OCI-LY7 (cell line): ENCODE results near the gene HIVEP2. TPM values are rescaled to one million over a fixed set of nuclear protein-coding genes. Genes with fewer than 3 reads are reported as not detected.
A peak's percentile ranks its signal among the peaks of the same experiment; 100 is the strongest.

ENCODE experiments used
- BruUV-seq: library from RNA; stranded (reverse); fragments of 400-500 nt; replicated peaks from 2 replicates; lab custom pipeline; 2021; lab: Mats Ljungman, UMichigan
- CTCF ChIA-PET: fragments of 300-600 bp; sonication (Branson Sonifier 250); formaldehyde crosslinking; loops from one replicate; lab custom pipeline; 2022; ENCODE audit warnings: antibody characterized with exemption; ENCODE audit not compliant: unreplicated experiment; lab: Charles Lee
- POLR2A ChIA-PET: fragments of 300-600 bp; sonication (Branson Sonifier 250); formaldehyde crosslinking; loops from one replicate; lab custom pipeline; 2022; ENCODE audit warnings: antibody characterized with exemption; lab: Charles Lee
- DNase-seq: peaks from one replicate; pipeline ENCODE4 v3.0.0-alpha.2; 2015; ENCODE audit warnings: low spot score
- H2AFZ ChIP-seq: fragments of 200-600 bp; sonication (generic), shearing (Covaris generic); 2 replicates; pipeline ENCODE4 v1.6.1; 2014; ENCODE audit warnings: mild to moderate bottlenecking, antibody characterized with exemption, low read length, moderate library complexity
- H3K27ac ChIP-seq: fragments of 200-600 bp; sonication (generic); 2 replicates; pipeline ENCODE4 v1.5.1; 2014; ENCODE audit warnings: mixed run types, low read depth, mild to moderate bottlenecking, moderate library complexity, low read length, inconsistent platforms; ENCODE audit not compliant: poor library complexity, severe bottlenecking
- H3K36me3 ChIP-seq: fragments of 200-600 bp; sonication (generic); 2 replicates; pipeline ENCODE4 v1.6.1; 2014; ENCODE audit warnings: mild to moderate bottlenecking, antibody characterized with exemption, low read length, moderate library complexity, mixed read lengths; ENCODE audit not compliant: insufficient read depth
- H3K4me1 ChIP-seq: fragments of 200-600 bp; sonication (generic); 2 replicates; pipeline ENCODE4 v1.5.1; 2014; ENCODE audit warnings: mild to moderate bottlenecking, low read length; ENCODE audit not compliant: insufficient read depth, poor library complexity, severe bottlenecking
- H3K4me2 ChIP-seq: fragments of 200-600 bp; sonication (generic); 2 replicates; pipeline ENCODE4 v1.6.1; 2014; ENCODE audit warnings: mild to moderate bottlenecking, low read length
- H3K4me3 ChIP-seq: fragments of 200-600 bp; sonication (generic); 2 replicates; pipeline ENCODE4 v1.5.1; 2014; ENCODE audit warnings: mild to moderate bottlenecking, low read depth, low read length; ENCODE audit not compliant: poor library complexity, severe bottlenecking
- H3K79me2 ChIP-seq: fragments of 200-600 bp; sonication (generic); 2 replicates; pipeline ENCODE4 v1.6.1; 2016; ENCODE audit warnings: low read depth, mild to moderate bottlenecking, low read length, moderate library complexity, mixed read lengths; ENCODE audit not compliant: insufficient read depth
- H3K9me2 ChIP-seq: fragments of 200-600 bp; sonication (generic); 2 replicates; pipeline ENCODE4 v1.6.1; 2016; ENCODE audit warnings: mild to moderate bottlenecking, low read length, mixed read lengths; ENCODE audit not compliant: insufficient read depth
- H3K9me3 ChIP-seq: fragments of 200-600 bp; sonication (generic); 2 replicates; pipeline ENCODE4 v1.6.1; 2014; ENCODE audit warnings: mild to moderate bottlenecking, mixed run types, low read length, mixed read lengths
- H4K20me1 ChIP-seq: fragments of 200-600 bp; sonication (generic); 2 replicates; pipeline ENCODE4 v1.6.1; 2014; ENCODE audit warnings: mild to moderate bottlenecking, antibody characterized with exemption, low read length, moderate library complexity, mixed read lengths; ENCODE audit not compliant: insufficient read depth
- CTCF ChIP-seq: fragments of 200-600 bp; sonication (generic); conservative IDR thresholded peaks from 2 replicates; pipeline ENCODE4 v1.5.1; 2014; ENCODE audit warnings: mild to moderate bottlenecking, antibody characterized with exemption, low read length, moderate library complexity, mixed read lengths
- EZH2phosphoT487 ChIP-seq: fragments of 200-600 bp; sonication (generic); IDR thresholded peaks from 2 replicates; pipeline ENCODE4 v1.6.1; 2018; ENCODE audit warnings: low read depth, borderline replicate concordance, mild to moderate bottlenecking, mixed run types, antibody characterized with exemption, low read length, moderate library complexity, mixed read lengths
- intact Hi-C: fragments of 100-400 bp; cut with micrococcal nuclease; formaldehyde crosslinking; loops from one replicate; pipeline ENCODE4 v1.10.0; 2022; ENCODE audit not compliant: unreplicated experiment
- total RNA-seq, 2 experiments: library from RNA; depleted of rRNA in 1 of 2; stranded (reverse); fragments of >200 nt in 1 of 2; shearing (Covaris generic) in 1 of 2; gene quantifications; 2 replicates each; pipeline ENCODE4 v1.2.3, GENCODE V29; 2014 to 2022

The HIVEP2 gene
- total RNA-seq, 2 experiments from 2014 or later = 18.8 to 24.6 TPM

DNA sequence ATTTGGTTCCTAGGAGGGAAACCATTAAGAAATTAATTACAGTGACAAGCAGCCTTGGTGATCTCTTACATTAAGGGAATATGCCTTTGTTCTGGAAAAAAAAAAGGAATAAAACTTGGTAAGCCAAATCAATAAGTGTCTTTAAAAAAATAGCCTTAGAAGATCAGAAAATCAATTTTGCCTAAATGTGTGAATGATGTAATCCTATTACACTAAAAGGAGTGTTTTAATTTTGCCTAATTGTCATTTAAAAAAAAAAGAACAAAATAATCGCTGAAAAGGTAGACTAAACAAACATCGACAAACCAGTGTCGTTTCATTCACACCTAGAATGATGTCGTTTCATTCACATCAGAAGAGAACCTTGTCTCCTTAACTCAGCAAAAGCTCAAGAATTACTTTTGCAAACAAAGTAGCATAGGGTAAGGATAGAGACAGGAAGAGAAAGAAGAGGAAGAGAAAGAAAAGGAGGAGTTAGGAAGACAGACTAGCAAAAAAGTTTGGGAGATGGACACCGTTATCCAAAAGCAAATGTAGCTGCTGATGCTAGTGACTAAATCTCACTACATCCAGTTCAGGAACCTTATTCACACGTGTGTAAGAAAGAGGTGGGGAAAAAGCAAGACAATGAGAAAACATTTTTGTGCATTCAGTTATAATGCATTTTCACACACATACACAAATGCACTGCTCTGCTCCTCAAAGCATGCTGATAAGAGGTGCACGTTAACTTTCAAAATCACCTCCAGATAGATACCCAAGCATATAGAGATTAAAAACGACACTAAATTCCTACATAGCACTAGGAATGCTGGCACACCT is 60.6 kb downstream of the HIVEP2 start:
- Histone ChIP-seq H3K9me3 (no peaks in the 10 kb centered on the region), H3K36me3 (peaks cover 30% of the 10 kb centered on the region), H3K9me2 (no peaks in the 10 kb centered on the region), H3K4me2 (peak overlapping the region; percentile 58), H2AFZ (no peak overlapping the region), H3K4me3 (peak overlapping the region; percentile 35), H3K4me1 (peaks cover 49% of the 10 kb centered on the region), H3K79me2 (peaks cover 51% of the 10 kb centered on the region; the same call in 1 of the 2 replicates), H4K20me1 (peaks cover 16% of the 10 kb centered on the region; the same call in 1 of the 2 replicates), H3K27ac (peak overlapping the region; percentile 13)
- BruUV-seq = TSS peak; percentile 17
- TF ChIP-seq EZH2phosphoT487 (no peak), CTCF (no peak)
- ChIA-PET POLR2A (interaction anchor here (0.7 to 4.8 kb wide), 11 partner anchors 9 to 173 kb away, joined by 3 to 29 read pairs (median 6); no protein-coding TSS in a partner anchor), CTCF (no interaction called here)
- no peak for DNase-seq
- intact Hi-C loops = loop anchor here (5.0 kb wide), 1 partner anchor 37 kb away; no protein-coding TSS in a partner anchor

DNA sequence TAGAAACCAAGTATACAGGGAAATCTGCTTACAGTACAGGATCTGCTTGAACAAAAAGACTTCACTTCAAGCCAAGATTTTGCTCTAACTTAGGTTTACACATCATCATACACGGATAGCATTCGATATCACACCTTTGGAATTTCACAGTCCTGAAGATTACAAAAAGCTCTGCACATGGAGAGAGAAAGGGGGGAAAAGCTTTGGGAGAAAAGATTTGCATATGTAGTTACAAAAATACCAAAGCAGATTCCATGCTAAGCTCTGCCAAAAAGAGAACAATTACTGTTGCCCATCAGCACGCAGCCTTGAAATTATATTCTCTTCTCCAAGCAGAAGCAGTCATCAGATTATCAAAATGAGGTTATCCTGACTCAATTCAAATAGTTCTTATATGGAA is 62.0 kb downstream of the HIVEP2 start:
- Histone ChIP-seq H3K4me3 (no peak overlapping the region), H3K36me3 (peaks cover 23% of the 10 kb centered on the region), H3K9me2 (no peaks in the 10 kb centered on the region), H3K4me1 (peaks cover 43% of the 10 kb centered on the region), H2AFZ (no peak overlapping the region), H3K27ac (no peak overlapping the region), H3K79me2 (peaks cover 48% of the 10 kb centered on the region; the same call in 1 of the 2 replicates), H3K9me3 (no peaks in the 10 kb centered on the region), H3K4me2 (no peak overlapping the region), H4K20me1 (peaks cover 16% of the 10 kb centered on the region; the same call in 1 of the 2 replicates)
- no TSS peak for BruUV-seq
- no peak for DNase-seq
- ChIA-PET POLR2A (interaction anchor here (0.7 to 4.8 kb wide), 13 partner anchors 8 to 176 kb away, joined by 3 to 29 read pairs (median 5); no protein-coding TSS in a partner anchor), CTCF (interaction anchor here (1.0 kb wide), 1 partner anchor 30 kb away, joined by 4 read pairs; no protein-coding TSS in a partner anchor)
- TF ChIP-seq CTCF (no peak), EZH2phosphoT487 (no peak)
- intact Hi-C loops = no loop called here
